Hematopoietic multipotent progenitor cell treated with erythropoietin and hydrocortisone succinate and interleukin-3 and kit ligand, for 15 days (in vitro differentiated cells): ENCODE data around the gene SMTN.
"Not testable (repeated sequence)": the region's sequence is repeated elsewhere in the genome, so short reads cannot be mapped to it uniquely, and the experiment has no call there.

Experiments
- DNase-seq: peaks from one replicate; pipeline ENCODE4 v3.0.0-alpha.2; 2015; ENCODE audit warnings: low spot score

Gene SMTN

DNA sequence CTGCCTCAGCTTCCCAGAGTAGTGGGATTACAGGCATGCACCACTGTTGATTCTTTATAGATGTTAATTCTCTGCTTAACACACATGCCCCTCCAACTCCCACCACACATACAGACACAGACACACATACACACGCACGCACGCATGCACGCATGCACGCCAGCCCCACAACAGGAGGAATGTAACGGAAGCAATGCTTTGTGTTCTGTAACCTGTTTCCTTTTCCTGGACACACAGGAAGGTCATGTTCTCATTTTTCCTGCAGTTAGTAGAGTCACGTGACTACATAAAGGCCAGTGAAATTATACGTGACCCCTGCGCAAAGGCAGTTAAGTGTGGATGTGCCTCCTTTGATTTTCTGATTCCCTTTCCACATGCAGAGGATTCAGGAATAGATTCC lies 8.0 kb upstream of the SMTN start:
- DNase-seq = not testable (repeated sequence)

DNA sequence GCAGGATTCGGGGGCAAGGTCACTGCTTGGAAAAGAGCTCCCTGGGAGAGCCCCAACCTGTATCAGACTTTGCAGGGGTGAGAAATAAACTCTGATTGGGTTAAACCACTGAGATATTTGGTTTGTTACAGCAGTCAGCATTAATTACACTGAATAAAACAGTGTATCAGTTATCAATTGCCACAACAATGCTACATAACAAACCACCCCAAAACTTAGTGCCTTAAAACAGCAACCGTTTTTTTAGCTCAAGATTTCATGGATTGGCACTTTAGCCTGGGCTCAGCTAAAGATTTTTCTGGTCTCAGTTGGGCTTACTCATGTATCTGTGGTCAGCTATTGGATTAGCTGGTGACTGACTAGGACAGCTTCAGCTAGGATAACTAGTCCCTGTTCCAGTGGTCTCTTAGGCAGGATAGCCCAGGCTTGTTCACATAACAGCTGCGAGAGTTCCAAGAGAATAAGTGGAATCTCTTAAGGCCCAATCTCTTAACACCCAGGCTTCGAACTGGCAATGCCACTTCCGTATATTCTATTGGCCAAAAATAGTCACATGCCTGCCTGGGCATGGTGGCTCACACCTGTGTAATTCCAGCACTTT lies 7.5 kb upstream of the SMTN start:
- DNase-seq = not testable (repeated sequence)

DNA sequence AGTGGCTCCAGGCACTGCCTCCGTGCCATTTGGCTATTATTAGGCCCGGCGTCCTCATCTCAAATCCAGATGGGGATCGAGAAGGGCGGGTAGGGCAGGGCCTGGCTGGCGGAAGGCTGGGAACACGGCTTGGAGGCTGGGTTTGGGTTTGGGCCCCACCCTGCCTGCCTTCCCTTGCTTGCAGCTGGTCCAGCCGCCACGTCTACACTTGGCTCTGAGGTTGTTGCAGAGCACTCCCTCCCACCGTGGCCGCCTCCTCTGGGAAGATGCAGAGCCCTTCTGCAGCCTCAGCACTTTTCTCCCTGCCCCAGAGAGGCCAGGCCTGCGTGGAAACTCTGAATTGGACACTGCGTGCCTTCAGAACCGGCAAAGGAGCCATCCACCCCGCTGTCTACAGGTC lies 5.2 kb upstream of the SMTN start:
- DNase-seq = no peak

DNA sequence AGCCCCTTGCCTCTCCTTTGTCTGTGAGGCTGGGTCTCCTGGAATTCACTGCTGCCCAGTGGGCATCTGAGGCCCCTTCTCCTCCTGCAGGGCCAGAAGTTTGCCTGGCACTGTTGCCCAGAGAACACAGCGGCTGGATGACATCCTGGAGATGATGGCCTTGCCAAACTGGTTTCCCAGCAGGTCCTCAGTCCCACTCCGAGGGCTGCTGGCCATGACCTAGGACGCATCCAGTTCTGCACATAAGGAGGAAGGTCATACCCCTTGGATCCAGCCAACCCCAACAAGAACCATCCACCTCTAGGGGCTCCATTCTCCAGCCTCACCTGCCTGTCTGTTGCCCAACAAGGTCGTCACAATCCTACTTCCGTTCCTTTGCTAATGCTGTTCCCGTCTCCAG lies 3.4 kb upstream of the SMTN start:
- DNase-seq = no peak

DNA sequence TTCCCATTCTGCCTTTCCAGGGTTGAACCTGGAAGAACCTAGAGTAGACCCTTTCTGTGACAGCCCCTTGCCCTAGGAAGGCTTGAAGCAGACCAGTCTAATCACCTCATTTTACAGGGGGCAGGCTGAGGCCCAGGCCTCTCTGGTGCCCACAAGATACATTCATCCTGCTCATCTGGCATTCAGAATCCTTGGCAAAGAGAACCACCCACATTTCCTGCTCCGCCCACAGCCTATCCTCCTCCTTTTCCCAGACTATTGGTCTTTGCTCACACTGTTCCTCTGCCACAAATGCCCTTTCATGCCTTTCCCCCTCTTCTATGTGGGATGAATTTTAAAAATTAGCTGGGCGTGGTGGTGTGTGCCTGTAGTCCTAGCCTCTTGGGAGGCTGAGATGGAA lies 2.7 kb upstream of the SMTN start:
- not testable (repeated sequence) for DNase-seq

DNA sequence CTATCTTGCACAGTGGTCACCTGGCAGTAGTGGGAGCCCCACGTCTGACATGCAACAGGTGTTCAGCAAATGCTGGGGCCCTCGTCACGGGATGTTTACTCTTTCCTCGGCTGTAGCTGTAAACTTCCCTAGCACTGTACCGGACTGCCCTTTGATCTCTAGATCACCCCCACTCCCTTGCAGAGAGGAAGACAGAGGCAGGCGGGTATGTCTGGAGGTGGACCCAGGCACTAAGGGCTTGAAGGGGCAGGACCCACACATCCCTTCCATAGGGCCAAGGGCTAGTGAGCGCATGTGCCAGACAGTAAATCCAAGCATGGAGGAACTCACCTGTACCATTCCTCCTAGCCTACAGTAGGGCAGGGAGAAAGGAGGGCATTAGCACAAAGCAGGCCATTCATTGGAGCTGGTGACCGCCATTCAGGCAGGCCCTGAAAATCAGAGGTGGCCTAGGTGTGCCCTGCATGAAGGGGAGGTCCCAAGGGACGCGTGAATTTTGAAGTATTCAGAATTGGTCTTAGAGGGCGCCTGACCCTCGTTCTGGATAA lies 1.9 kb upstream of the SMTN start:
- DNase-seq = no peak

DNA sequence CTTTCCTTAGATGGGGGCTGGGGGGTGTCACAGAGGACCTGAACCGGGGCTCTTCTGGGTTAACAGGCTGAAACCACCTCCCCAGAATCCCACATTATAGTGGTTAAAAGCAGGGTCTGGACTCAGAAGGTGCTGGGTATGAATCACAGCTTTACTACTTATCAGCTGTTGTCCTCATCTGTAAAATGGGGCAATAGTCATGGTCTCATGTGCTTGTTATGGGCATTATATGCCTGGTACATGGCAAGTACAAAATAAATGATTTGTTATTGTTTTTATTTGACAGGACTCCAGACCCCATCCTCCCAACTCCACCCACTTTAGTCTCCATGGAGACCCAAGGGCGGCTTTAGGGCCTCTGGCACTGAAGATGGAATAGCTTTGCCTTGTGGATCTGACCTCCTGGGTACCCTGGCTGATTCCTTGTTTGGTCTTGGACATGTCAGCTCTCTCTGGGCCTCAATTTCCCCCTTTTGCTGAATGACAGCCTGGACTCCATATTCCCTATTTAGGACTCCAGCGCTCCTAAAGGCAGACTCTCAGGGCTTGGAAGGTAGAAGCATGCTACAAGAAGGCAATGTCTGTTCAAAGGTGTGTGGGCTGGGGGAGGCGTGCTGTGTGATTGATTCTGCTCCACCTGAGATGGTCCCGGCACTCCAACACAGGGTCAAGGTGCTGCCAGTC lies 812 bp upstream of the SMTN start:
- no peak for DNase-seq

DNA sequence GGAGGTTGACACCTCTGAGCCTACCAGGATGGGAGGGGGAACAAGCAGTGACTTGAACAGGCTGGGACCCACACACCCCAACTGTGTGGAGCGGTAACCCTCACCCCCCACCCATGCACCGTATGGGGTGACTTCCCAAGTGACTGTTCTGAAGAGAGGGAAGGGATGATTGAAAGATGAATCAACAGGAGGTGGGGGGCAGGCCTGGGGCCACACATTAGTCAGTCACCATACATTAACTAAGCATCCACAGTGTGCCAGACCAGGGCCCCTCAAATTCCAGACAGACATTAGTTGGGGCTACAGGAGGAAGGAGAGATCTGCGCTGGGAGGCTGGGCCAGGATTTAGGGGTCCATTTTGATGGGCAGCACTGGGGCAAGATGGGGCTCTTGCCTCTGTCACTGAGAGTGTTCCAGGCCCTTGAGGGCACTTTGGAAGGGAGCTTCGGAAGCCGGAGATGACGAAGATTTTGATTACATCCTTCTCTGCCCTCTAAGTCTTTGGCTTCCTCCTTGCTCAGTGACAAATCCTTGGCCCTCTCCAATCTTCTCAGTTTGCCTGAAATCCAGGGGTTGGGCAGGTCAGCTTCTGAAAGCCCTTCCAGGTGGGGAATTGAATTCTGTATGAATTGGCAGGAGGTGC lies 966 bp downstream of the SMTN start:
- no peak for DNase-seq

DNA sequence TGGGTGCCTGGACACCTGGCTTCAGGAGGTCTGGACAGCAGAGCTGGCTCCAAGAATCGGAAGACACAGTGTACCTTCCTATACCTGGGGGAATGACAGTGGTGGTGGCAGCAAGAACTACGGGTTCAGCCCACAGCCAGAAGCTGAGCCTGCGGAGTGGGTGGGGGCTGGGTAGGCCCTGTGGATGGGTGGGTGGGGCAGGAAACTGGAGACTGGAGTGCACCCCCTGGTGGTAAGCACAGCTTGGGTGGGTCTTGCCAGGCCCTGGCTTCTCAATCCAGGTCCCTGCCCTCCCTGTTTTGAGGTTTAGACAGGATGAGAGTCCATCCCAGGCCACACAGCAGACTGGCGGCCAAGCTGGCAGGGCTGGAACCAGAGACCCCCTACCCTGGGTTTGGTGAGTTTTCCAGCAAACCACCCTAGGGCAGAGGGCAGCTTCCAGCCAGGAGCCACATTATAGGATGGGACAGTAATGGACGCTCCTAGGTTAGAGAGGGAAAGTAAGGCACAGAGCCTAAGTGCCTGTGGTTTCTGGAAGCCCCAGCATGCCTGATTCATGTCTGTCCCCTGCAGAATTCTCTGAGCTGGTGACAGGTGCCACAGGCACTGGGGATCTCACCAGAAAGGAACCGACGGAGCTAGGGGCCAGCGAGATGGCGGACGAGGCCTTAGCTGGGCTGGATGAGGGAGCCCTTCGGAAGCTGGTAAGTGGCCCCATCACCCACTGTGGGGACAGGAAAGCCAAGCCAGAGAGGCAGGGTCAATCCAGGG lies 1.7 kb downstream of the SMTN start:
- peak; percentile 62 for DNase-seq

DNA sequence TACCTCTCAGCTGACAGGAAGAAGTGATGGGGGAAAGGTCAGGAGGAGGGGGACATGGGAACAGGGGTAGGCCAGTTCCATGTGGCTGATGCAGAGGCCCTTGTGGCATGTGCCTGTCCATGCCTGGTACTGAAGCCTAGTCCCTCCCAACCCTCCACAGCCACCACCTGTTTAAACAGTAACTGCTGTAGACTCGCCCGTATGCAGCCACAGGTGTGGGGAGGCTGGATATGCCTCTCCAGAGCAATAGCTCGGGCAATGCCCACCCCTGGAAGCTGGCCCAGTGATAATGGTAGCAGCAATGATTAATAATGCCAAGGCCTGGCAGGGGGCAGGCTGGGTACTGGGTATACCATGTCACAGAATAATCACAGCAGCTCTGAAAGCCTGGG lies 2.3 kb downstream of the SMTN start:
- no peak for DNase-seq

DNA sequence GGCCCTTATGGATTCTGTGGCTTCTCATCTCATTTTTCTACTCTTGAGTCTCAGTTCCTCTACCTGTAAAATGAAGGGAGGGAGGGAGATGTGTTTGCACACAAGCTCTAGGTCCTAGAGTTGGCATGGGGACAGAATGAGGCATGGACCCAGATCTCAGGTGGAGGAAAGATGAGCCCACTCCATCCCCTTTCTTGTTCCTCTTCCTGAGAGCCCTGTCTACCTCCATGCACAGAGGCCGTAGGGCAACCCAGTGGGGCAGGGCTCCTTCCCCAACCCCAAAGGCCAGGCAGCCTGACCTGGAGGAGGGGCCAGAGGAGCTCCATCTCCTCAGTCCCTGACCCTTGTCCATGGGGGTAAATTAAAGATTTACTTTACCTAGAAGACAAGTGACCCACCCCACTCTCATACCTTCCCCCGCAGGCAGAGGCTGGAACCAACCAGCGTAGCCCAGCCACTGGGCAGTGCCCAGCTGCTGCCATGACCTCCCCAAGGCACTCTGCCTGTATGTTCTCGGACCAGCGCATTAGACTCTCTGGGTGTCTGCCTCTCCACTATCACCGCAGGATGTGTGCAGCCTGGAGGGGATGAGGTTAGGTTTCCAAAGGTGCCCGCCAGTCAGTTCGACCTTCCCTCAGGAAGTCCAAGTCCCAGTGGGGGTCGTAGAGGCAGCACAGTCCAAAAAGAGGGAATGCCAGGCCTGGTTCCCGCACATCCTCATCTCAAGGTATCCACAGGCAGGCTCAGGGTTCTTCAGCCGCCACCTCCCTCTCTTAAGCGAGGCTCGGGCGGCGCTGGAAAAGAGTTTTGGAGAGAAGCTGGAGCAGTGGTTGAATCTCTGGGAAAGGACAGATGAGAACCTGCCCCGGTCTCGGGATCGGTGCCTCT lies 3.0 kb downstream of the SMTN start:
- DNase-seq = no peak

DNA sequence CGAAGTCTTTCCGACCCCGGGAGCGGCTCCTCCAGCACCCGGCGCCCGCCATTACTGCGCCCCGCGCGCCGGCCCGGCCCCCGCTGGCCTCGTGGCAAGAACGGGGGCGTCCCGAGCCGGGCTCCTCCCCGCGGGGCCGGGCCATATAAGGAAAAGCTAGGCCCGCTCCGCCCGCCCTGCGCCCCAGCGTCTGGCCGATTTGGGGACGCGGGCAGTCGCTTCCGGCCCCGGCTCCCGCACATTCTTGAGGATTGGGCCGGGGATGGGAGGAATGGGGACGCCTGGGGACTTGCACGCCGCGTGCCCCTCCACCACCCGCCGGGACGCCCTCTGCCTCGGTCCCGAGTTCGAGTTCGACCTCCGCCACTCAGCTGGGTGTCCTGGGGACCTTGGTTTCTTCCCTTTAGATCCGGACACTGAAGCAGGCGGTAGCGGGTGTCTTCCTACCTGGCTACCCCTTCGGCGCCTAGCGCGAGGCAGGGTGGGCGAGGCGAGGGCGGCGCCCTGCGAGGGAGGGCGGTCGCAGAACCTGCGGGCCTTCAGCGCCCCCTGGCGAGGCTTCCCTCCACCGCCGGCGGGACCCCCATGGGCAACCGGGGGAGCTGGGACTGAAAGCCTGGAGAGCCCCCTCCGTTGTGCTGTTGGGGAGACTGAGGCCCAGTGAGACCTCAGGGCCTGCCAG lies 3.8 kb downstream of the SMTN start:
- DNase-seq = peak; percentile 79

DNA sequence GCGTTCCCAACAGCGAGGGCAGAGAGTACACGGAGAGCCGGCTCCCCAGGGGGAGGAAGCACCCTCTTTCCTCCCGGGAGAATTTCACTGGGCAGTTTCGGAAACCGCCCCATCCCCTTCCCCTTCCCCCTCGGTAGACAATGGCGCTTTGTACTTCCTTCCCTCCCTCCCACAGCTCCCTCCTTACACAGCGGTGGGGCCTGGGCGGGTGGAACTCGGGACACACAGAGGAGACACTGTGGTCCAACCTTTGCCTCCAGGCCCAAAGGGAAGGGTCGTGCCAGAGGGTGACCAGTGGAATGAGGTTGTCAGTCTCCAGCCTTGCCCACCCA lies 4.3 kb downstream of the SMTN start:
- DNase-seq = no peak

DNA sequence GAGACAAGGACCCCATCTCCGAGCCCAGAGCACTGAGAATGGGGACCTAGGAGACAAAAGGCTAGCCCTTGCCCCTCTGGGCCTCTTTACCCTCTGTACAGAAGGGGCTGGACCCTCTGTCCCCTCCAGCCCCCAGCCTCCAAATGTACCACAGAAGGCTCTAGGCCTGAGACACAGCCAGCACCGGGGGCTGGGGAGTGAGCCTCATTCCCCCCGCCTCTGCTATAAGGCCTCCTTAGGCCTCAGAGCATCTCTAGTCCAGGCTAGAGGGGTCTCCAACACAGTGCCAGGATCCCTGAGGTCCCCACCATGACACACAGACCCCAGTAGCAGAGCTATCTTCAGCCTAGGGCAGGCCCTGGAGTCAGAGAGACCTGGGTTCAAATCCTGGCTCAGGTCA lies 4.8 kb downstream of the SMTN start:
- no peak for DNase-seq

DNA sequence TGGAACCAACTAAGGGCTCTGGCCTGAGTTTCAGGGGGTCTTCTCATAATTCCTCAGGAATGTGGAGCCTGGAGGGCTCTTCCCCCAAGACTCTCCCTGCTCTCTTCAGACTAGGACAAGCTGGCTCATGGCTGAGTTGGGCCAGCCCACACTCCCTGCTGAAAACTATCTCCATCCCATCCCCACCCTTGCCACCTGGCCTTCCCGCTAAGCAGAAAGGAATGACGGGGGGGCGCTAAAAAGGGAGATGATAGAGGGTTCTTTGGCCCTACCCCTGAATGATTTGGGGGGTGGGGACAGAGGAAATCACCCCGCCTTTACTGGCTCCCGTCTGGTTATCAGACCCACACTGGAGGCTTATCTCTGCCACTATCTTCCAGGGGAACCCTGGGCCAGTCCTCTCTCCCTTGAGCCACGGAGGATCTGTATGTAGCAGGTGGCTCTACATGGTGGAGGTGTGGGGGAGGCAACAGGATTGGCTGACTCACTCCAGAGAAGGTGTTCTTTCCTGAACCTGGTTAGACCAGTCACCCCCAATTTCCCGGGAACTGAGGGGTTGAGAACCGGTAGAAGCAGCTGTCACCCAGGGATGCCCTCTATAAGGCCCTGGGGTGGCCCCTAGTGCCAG lies 5.7 kb downstream of the SMTN start:
- DNase-seq = no peak

DNA sequence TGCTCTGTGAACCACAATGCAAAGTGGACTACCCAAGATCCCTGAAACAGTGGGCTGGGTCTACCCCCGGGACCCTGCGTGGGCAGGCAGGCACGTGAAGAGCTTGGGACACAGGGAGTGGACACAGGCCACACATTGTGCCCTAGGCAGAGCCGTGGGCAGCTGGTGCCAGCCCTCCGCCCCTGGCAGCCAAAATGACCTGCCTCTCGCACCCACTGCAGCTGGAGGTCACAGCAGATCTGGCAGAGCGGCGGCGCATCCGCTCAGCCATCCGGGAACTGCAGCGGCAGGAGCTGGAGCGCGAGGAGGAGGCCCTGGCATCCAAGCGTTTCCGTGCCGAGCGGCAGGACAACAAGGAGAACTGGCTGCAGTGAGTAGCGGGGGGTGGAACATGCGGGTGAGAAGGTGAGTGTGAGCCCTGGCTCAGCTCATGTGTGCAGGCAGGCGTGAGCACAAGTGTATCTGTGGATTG lies 6.7 kb downstream of the SMTN start:
- DNase-seq = no peak

DNA sequence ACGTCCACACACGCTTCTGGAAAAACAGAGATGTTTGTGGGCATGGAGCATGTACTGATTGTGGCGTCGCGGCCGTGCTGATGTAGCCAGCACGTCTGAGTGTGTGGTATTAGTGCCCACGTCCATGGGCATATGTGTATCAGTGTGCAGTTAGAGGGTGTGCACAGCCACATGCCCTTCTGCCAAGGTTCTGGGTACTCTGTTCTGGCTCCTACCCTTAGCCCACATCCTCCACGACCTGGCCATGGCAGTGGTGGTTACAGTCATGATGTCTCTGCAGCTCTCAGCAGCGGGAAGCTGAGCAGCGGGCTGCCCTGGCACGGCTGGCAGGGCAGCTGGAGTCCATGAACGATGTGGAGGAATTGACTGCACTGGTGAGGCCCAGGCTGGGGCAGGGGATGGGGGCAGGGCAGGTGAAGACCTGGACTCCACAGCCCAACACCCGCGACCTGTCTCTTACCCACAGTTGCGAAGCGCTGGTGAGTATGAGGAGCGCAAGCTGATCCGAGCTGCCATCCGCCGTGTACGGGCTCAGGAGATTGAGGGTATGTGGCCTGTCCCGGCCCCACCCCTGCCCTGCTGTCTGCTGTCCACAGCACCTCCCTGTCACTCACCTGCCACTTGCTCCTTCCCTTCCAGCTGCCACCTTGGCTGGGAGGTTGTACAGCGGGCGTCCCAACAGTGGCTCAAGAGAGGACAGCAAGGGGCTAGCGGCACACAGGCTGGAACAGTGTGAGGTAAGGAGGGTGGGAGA lies 7.3 kb downstream of the SMTN start:
- no peak for DNase-seq

DNA sequence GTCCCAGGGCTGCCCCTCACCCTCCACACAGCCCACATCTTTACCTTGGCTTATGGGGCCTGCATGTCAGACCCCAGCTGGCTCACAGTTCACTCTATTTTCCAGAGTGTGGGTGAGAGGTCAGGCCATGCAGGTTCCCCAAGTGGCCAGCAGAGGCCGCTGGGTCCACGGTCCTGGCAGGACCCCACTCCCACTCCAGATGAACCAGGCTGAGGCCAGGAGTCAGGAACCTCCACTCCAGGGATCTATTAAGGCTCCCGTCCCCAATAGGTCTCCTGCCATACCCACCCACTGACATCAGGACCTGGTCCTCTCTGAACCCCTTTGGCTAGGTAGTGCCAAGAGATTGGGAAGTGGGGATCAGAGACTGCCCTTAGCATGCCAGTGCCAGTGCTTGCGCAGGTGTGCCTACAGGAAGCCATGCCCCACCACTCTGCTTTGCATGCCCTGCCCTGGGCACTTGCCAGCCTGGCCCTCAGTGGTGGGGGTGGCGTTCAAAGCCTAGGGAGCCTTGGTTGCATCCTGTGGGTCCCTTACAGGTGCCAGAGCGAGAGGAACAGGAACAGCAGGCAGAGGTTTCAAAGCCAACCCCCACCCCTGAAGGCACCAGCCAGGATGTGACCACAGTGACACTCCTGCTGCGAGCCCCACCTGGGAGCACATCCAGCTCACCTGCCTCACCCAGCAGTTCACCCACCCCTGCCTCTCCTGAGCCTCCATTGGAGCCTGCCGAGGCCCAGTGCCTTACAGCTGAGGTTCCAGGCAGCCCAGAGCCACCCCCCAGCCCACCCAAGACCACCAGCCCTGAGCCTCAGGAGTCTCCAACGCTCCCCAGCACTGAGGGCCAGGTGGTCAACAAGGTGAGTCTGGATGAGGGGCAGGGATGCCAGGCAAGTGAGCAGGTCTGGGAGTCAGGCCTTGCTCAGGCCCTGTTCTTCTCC lies 8.3 kb downstream of the SMTN start:
- peak; percentile 41 for DNase-seq
